Gastroesophageal sphincter (tissue), 3 donors: Measurements from ENCODE around the gene CCNY.

Experiments used
- CTCF ChIP-seq, 4 experiments: fragments of 200-600 bp in 2 of 4; fragments of 450-650 bp in 2 of 4; sonication (generic) in 1 of 4; IDR thresholded peaks; one replicate each; pipeline ENCODE4 v1.5.1; 2017 to 2019; ENCODE audit warnings: antibody characterized with exemption in 4 of 4, mild to moderate bottlenecking in 2 of 4, moderate library complexity in 2 of 4
- EP300 ChIP-seq: sonication (generic); formaldehyde crosslinking; IDR thresholded peaks from one replicate; pipeline ENCODE4 v1.6.1; 2017; ENCODE audit warnings: antibody characterized with exemption, mild to moderate bottlenecking
- POLR2AphosphoS5 ChIP-seq: sonication (generic); formaldehyde crosslinking; IDR thresholded peaks from one replicate; pipeline ENCODE4 v1.6.1; 2017; ENCODE audit warnings: antibody characterized with exemption

GRCh38 chr10:35299016-35299415 is 37.3 kb upstream of the CCNY start:
- TF ChIP-seq CTCF (IDR thresholded peaks at IDR 0.05): no peak
- TF ChIP-seq POLR2AphosphoS5: no peak
- no peak for TF ChIP-seq EP300
